ENCODE results near the gene EMX1.

Gene EMX1

DNA sequence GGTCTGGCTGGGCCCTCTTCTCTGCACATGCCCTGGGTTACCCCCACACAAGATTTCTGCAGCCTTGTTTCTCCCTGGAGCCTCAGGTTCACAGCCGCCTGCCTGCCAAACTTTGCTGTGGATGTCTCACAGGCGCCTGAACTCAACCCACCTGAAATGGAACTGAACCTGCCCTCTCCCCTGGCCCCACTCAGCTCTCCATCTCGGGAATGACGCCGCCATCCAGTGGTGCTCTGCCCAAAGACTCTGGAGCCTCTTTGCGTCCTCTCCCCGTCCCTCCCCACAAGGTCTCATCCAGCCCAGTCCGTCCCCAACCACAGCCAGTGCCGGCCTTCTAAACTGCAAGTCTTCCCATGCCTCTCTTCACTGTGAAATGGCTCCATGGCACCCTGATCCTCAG, 29.1 kb downstream of the EMX1 start:
- DNase-seq, result no peak

DNA sequence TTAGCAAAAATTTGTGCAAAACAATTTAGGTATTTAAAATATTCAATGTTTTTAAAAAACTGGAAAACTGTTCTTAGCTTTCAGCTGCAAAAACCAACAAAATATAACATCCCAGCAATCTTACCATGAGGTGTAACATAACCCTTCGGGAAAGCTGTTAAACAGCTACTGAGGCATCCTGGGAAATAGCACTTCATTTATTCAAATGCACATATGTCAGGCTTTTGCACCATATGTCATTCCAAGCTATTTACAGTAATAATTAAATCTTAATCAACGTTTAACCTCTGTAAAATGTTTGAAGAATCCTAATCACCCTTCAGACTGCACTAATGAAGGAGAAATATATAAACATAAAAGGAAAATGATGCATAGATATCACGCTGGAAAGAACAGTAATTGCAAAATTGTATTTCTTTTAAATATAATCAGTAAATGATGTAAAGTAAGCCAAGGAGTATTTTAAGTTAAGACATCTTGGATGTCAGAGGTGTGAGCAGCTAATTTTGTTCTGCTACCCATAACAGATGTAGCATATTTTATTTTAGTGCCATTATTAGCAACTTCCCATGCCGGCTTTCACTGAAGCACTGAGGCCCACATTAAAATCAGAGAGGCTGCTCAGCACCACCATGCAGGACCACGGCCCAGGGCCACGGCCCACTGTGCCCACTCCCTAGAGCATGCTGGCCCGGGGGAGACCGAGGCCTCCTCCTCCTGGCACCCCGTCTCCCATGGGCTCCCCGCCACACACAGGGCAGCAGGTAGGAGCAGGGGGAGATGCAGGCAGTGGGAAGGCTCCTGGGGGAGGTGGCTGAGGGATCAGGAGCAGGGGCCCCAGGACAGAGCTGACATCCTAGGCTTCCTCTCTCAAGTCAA, 30.9 kb downstream of the EMX1 start:
- DNase-seq, result no peak

DNA sequence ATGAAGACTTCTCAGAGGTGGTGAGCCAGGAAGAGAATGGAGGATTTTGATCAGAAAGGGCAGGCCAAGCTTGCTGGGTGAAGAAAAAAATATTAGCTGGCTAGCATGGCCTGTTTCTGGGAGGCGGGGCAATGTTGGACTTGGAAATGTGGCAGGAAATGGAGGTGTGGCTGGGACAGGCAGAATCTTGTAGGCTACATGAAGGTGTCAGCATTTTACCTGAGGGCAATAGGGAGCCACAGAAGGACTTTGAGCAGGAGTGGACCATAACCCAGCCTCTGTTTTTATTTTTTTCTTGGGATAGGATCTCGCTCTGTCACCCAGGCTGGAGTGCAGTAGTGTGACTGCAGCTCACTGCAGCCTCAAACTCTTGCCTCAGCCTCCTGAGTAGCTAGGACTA, 31.7 kb downstream of the EMX1 start:
- DNase-seq, result no peak

DNA sequence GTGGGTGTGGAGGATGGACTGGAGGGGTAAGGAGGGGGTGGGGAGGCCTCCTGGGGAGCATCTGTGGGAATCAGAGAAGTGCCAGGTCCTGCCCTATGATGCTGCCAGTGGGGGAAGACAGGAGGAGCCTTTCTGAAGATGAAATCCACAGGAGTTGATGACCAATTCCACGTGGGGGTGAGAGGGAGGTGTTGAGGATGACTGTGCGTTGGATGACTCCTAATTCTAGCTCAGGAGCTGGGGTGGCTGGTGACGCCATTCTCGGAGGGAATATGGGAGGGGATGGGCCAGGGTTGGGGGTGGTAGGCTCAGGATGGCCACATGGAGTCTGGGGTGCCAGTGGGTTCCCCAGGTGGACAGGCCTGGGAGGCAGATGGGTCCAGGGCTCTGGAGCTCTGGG, 32.3 kb downstream of the EMX1 start:
- no peak for DNase-seq

DNA sequence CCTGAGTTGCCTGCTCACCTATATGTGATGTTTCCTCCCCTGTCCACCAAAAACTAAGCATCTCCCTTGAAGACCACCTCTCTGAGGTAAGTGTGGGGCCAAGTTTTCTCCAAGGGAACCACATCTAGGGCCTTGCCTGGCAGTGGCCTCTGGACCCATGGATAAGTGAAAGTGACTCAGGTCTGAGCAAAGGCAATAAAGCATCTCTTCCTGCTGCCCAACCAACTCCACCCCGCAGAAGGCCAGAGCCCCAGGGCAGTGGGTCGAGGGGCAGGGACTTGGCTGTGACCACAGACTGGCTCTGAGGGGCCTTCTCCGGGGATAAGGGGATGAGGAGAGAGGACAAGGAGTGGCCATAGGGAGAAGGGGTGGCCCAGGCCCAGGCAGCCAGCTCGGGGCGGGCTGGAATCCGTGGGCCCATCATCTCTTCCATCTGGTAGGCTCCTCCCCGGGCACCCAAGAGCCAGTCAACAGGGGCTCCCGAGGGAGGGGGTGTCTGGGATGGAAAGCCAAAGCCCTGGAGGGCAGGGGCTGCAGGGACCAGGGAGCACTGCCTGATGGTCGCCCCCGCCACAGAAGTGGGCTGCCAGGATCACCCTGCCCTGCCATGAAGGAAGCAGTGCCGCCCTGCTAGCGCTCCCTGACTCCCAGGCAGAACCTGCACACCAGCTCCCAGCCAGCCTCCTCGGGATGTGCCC, 33.4 kb downstream of the EMX1 start:
- DNase-seq, result no peak

DNA sequence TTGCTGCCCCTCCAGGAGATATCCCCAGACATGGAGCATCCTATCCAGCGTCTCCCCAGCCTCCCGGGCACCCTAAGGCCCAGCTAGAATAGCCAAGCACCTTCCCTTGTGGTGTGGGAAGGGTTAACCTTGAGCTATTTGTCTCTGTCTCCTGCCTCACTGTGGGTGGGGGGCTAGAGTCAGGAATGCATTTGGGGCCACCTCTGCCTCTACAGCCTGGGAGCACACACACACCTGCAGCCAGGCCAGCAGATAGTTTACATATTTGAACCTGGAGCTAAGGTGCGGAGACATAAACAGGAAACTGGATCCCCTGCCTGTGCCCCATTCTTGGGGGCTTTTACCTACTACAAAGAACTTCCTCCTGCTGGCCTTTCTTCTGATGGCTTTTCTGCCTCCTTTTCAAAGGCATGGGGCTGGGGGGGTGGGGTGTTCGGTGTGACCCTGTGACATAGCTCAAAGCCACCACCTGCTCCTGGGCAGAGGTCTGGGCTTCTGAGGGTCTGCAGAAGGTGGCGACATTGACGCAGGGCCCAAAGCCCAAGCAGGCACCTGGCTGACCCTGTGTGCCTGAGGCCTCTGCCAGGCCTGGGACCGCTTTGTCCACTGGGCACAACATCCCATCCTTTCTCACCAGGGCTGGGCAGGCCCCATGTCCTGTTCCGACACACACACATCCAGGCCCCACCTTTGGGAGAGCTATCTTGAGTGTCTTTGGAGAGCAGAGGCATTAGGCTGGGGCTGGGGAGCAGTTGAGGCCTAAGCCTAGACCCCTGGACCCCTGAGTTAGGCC, 34.2 kb downstream of the EMX1 start:
- DNase-seq, result no peak

DNA sequence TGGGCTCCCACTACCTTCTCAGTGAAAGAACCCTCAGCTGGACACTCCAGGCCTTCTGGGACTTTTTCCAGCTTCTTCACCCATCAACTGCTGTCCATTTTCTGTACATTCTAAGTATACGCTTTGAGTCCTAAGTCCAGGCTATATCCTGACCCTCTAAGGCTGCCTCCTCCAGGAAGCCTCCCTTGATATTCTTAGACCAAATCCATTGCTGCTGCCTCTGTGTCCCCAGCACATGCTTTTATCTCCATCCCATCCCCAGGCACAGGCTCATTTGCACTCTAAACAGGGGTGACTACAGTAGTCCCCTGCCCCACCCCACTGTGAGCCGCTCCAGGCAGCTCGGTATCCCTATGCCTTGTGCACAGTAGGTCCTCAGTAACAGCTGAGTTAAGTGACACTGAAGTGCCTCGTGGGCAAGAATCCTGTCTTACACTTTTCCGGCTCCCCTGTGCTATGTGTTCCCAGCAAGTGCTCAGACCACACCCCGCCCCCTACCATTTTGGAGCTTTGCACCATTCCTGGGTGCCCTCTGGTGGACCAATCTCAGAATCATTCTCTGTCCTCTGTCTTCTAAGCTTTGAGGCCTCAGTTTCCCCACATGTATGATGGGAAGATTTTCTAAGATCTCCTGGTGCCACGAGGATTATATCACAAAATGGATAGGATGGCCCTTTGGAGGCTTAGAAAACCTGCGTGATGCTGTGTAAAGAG, 34.9 kb downstream of the EMX1 start:
- no peak for DNase-seq

DNA sequence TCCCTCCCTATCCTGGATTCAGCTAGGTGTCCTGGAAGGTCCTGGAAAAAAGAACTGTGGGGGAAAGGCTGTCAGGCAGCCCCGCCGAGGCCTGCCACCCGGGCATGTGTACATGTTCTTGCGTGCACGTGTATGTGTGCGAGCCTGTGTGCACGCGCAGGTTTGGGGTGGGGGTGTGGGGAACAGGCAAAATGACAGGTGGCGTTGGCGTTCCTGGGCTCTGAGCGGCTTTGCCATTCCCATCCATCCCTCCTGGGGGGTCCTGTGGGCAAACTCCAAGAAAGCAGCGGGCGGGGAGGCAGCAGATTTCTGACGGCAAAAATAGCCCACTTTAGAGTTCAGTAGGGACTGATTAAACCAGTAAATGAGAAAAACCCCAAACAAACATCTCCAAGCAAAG, 35.6 kb downstream of the EMX1 start:
- no peak for DNase-seq

DNA sequence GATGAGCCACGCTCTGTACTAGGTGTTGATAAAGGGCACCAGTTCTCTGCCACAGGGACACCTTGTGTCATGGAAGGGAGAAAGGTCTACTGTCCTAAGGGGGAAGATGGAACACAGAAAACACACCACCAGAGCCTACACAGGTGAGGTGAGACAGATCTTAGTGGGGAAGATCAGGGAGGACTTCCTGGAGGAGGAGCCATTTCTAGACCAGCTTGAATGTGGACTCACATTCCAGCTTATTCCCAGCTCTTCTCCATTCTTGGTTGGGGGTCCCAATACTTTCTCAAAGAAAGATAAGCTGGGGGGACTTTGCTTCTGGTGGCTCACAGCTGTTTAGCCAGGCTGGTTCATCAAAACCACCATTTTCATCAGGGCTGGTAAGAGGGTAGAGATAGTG, 36.2 kb downstream of the EMX1 start:
- no peak for DNase-seq

DNA sequence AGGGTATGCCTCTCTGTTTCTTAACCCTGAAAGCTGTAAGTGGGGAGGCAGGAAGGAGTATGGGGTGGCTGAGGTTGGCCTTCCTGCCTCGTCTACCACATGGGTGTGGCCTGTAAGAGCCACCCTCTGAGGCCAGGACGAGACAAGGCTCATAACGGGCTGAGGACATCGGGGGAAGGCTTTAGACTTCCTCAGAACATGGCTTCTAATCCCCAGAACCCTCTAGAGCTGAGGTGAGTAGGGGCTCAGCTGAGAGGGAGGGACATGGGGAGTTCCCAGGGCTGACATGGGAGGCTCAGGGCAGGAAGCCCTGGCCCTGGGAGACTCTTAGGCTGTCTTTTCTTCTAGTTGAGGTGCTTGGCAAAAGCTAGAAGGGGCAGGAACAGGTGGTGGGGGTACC, 36.7 kb downstream of the EMX1 start:
- DNase-seq, result no peak

DNA sequence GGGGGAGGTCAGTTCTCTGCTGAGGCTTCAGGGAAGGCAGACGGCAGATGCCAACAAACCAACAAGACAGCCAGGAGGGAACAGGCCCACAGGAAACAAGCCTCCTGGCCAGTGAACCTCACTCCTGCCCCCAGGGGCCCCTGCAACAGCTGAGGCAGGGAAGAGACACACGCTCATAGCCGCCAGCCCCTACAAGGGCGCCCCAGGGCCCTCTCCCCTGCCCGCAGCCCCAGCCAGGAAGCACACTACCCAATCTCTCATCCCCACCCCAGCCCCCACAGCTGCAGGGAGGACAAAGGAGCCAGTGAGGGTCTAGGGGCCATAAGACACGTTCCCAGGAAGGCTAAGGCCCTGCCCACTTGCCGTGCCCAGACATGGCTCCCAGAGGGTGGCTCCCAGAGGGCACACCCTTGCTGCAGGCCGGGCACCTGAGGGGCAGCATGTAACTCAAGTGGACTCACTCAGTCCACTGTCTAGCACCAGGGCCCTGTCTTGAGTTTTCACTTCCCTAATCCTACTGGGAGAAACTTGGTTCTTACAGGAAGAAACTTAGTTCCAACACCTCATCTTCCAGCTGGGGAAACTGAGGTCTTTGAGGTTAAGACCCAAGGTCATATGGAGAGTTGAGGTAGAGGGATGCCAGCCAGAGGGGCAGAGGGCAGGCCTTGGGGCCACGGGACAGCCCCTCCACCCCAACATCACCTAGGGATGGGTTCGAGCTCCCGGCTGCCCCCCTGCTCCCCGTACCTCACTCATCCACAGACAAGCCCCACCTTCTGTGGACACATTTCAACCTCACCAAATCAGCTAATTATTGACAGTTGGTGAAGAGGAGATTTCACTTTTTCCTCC, 37.3 kb downstream of the EMX1 start:
- no peak for DNase-seq

DNA sequence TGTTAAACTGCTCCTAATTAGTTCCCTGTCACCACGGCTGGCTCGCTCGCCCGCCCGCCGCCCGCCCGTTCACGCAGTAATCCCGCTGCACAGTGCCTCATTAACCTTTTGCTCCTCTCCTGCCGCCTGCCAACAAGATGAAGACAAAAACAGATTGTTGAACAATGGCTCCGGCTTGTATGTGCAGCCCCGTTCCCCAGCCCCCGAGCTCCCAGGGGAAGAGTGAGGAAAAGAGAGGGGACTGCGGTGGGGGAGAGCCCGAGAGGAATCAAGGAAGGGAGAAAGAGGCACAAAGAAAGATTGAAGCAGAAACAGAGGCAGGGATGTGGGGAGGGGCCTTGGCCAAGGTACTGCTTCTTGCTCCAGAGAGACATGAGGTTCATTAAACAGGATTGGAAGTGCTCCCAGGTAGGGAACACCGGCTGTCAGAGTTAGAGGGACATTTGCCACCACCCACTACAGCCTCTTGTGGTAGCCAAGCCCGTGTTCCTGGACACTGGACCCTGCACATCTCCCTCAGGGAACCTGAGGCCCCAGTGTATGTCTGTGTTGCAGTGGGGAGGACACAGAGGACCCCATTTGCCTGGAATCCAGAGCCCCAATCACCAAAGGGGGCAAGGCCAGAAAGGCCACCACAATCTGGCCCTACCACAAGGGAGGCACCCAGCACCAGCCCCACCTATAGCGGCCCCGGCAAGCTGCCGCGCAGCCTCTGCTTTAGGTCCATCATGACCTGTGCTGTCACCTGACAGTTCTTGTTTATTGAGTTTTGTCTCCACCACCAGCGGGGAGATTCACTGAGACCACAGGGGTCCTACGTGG, 38.1 kb downstream of the EMX1 start:
- DNase-seq, result no peak

DNA sequence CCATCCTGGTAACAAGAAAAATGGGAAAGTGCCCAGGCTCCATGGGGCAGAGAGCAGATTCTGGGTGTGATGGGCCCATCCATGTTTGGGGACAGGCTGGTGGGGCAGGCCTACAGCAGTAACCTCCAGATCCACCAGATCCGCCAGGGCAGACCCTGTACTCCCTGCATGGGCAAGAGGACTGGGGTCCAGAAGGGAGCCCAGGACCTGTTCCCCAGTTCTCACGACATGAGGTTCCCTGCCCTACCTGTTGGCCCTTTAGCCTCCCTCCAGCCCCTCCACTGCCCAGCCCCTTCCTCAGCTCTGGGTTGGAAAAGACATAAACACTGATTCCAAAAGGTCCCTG, 38.7 kb downstream of the EMX1 start:
- no peak for DNase-seq

DNA sequence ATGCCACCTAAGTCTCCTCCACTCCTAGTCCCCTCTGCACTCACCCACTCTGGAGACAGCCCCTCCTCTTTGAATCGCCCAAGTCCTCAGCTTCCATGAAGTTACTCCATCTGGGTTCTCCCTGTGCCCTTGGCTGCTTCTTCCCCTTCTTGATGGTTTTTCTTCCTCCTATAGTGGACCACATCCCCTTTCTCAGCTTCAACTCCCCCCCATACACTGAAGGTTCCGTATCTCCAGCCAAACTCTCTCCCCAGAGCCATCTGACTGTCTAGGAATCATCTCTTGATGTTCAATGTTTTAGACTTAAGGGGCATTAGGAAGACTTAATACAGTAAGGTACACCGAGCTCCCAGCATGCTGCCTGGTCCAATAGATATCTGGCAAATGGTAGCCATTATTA, 39.6 kb downstream of the EMX1 start:
- DNase-seq, result no peak

DNA sequence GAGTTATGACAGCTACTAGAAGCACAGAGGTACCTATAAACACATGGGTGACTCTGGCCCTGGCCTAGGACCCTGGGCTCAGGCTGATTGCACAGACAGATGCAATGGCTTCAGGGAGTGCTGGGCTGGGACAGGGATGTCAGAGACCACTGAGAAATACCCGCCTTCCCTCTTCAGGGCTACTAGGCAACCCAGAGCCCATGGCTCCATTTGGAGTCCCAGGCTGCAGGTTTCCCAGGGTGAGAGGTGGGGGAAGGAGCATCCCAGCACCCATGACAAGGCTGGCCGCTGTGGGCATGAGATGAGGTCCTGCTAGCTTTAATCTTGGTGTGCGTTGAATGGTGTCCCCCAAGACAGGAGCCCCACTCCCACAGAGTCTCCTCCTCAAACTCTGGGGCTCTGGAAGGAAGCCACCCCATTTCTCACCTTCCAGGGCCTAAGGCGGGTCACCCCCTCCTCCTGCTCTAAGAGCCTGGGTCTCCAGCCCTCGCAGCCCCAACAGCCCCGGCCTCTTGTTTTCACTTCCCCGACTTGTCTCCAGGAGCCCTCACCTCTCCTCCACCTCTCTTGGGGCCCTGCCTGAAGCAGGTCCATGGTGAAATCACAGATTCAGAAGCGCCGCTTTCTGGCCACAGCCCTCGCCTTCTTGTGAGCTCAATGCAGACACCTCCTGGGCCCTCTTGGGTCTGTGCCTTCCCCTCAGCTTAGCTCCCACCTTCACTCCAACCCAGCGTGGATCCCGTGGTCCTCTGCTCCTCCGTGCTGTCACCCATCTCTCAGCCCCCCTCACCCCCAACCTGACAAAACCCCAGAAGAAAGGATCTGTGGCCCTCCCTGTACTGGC, 41.4 kb downstream of the EMX1 start:
- DNase-seq, result no peak

DNA sequence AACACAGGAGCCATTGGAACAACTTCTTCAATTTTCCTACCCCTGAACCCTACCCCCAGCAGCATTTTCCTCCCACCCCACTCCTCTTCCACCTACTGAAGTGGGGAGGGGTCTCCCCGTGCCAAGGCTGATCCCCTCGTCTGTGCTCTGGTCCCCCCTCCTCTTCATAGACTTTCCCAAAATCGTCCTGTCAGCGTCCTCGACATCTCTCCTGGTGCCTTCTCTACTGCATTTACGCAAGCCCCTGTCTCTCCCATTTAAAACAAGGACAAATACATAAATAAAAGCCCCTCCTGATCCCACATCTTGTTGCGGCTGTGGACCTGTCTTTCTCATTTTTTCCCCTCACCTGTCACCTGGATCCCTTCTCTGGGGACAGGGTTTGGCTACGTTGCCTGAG, 42.2 kb downstream of the EMX1 start:
- DNase-seq, result no peak

DNA sequence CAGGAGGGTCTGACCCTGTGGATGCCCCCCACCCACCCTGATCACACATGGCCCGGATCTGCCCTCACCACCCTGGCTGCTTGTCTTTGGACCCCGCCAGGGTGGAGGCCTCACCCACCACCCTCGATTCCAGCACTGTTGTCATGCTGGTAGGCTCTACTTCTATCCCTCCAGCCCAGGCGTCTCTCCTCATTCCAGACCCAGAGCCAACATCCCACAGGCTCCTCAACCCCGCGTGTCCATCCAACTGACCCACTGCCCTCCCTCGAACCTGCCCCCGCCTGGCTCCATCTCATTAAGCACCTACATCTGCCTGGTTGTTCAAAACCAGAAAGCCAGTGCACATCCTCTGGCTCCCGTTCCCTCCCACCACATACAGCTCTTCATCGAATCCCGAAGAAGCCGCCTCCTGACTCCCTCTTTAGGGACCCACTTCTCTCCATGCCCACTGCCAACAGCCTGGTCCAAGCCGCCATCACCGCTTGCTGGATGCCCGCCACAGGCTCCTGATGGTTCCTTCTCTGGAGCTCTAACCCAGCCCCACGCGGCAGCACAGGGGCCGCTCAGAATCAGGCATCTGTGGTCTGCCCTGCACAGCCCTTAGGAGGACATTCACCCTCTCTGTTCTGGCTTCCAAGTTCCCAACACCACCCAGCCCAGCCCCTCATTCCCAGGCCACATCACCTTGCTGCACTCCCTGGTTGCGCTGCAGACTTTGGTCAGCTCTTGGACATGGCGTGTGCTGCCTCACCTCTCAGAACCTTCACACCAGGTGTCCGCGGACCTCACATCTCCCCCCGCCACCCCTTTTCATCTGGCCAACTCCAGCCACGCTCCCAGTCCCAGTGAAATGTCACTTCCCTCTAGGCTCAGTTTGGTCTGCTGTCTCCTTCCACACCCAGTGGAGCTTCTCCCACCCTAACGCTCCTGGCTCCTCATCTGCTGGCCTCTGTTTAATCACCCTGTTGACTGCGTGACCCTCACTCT, 43.0 kb downstream of the EMX1 start:
- DNase-seq, result no peak

DNA sequence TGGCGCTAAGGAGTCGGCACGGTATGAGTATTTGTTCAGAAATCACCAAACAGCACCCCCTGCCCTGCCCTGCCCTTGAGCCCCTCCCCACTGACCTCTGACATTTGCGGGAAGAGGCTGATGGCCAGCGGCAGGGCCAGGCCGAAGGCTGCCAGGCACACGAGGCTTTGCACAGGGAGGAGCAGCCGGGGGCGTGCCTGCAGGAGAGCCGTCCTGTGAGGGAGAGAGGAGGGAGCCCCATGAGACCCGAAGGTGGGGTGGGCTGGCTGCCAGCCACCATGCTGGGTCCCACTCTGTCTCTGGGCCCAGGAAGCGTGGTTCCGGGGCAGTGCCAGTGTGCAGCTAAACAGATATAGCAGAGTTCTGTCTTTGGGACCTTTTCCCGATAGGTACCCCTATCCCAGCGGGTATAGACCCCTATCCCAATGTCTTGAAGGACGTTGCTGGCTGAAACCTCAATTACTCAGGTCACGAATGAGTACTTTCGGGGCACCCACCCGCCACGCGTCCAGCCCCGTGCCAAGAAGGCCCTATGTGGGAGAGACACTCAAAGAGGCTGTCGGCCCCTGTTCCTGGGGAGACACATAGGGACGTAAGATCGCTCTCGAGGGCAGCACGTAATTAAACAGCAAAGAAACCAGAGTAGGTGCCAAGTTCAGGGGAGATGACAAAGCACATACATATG, 43.9 kb downstream of the EMX1 start:
- DNase-seq, result no peak

Data from hematopoietic multipotent progenitor cell treated with erythropoietin and hydrocortisone succinate and interleukin-3 and kit ligand, for 8 days (in vitro differentiated cells).